PC-9 (cell line): ENCODE data around the gene TMEM132D. TPM values are rescaled to one million over a fixed set of nuclear protein-coding genes. Genes with fewer than 3 reads are reported as not detected.
A peak's percentile ranks its signal among the peaks of the same experiment; 100 is the strongest.

Experiments
- BruUV-seq: library from RNA; stranded (reverse); fragments of 400-500 nt; replicated peaks from 2 replicates; lab custom pipeline; 2021; lab: Mats Ljungman, UMichigan
- CTCF ChIA-PET: fragments of 300-600 bp; sonication (Branson Sonifier 250); formaldehyde crosslinking; loops from one replicate; lab custom pipeline; 2022; ENCODE audit warnings: antibody characterized with exemption; lab: Charles Lee
- POLR2A ChIA-PET: fragments of 300-600 bp; sonication (Branson Sonifier 250); formaldehyde crosslinking; loops from one replicate; lab custom pipeline; 2022; ENCODE audit warnings: antibody characterized with exemption; ENCODE audit not compliant: unreplicated experiment; lab: Charles Lee
- DNase-seq, 2 experiments: peaks; one replicate each; pipeline versions ENCODE4 v3.0.0 to v3.0.0-alpha.2; 2015 to 2022; ENCODE audit warnings: mixed read lengths in 1 of 2
- H2AFZ ChIP-seq: fragments of 200-600 bp; sonication (generic); 2 replicates; pipeline ENCODE4 v1.8.1; 2017; ENCODE audit warnings: antibody characterized with exemption
- H3F3A ChIP-seq: fragments of 200-600 bp; sonication (generic); 2 replicates; pipeline ENCODE4 v1.8.1; 2017; ENCODE audit warnings: antibody characterized with exemption, mild to moderate bottlenecking, low read depth; ENCODE audit not compliant: insufficient read depth
- H3K27ac ChIP-seq: fragments of 200-600 bp; sonication (generic); 2 replicates; pipeline ENCODE4 v1.6.1; 2016; ENCODE audit warnings: mixed run types
- H3K27me3 ChIP-seq: fragments of 200-600 bp; sonication (generic); 2 replicates; pipeline ENCODE4 v1.6.1; 2016; ENCODE audit warnings: low read depth, mixed run types; ENCODE audit not compliant: insufficient read depth
- H3K36me3 ChIP-seq: fragments of 200-600 bp; sonication (generic); 2 replicates; pipeline ENCODE4 v1.6.1; 2016; ENCODE audit warnings: low read depth, mixed run types
- H3K4me1 ChIP-seq: fragments of 200-600 bp; sonication (generic); replicated peaks from 2 replicates; pipeline ENCODE4 v1.6.1; 2016; ENCODE audit warnings: mixed run types; ENCODE audit not compliant: insufficient read depth
- H3K4me2 ChIP-seq: fragments of 200-600 bp; sonication (generic); 2 replicates; pipeline ENCODE4 v1.6.1; 2017; ENCODE audit warnings: mixed run types
- H3K4me3 ChIP-seq: fragments of 200-600 bp; sonication (generic); 2 replicates; pipeline ENCODE4 v1.6.1; 2016; ENCODE audit warnings: mixed run types
- H3K79me2 ChIP-seq: fragments of 200-600 bp; sonication (generic); 2 replicates; pipeline ENCODE4 v1.6.1; 2017; ENCODE audit warnings: low read depth, mixed run types
- H3K9me2 ChIP-seq: fragments of 200-600 bp; sonication (generic); 2 replicates; pipeline ENCODE4 v1.8.1; 2017; ENCODE audit warnings: mild to moderate bottlenecking; ENCODE audit not compliant: insufficient read depth
- H3K9me3 ChIP-seq: fragments of 200-600 bp; sonication (generic); 2 replicates; pipeline ENCODE4 v1.8.1; 2016; ENCODE audit warnings: low read depth; ENCODE audit not compliant: insufficient read depth
- H4K20me1 ChIP-seq: fragments of 200-600 bp; sonication (generic); 2 replicates; pipeline ENCODE4 v1.8.1; 2017; ENCODE audit not compliant: insufficient read depth
- CTCF ChIP-seq: fragments of 200-600 bp; sonication (generic); conservative IDR thresholded peaks from 2 replicates; pipeline ENCODE4 v1.6.1; 2017; ENCODE audit warnings: mixed run types, antibody characterized with exemption, mild to moderate bottlenecking, moderate library complexity
- EZH2 ChIP-seq: fragments of 200-600 bp; sonication (generic); IDR thresholded peaks from 2 replicates; pipeline ENCODE4 v1.8.0; 2017; ENCODE audit warnings: antibody characterized with exemption, low read depth
- intact Hi-C: fragments of 100-400 bp; cut with micrococcal nuclease; formaldehyde crosslinking; loops from one replicate; pipeline ENCODE4 v1.10.0; 2022; ENCODE audit not compliant: unreplicated experiment
- total RNA-seq: library from RNA; stranded (reverse); gene quantifications from 2 replicates; pipeline ENCODE4 v1.2.3, GENCODE V29; 2021

Gene TMEM132D
- total RNA-seq, 1 experiment from 2014 or later = not detected

GRCh38 chr12:129927316-129927900 lies 23.6 kb upstream of the TMEM132D start:
- H3K9me3 ChIP-seq = no peaks in the 10 kb centered on the region
- no TSS peak for BruUV-seq
- TF ChIP-seq CTCF (no peak), EZH2 (no peak)
- H4K20me1 ChIP-seq = no peaks in the 10 kb centered on the region
- no peak overlapping the region for H3K4me2 ChIP-seq
- peaks cover 8% of the 10 kb centered on the region; the same call in 1 of the 2 replicates for H3K27me3 ChIP-seq
- no peaks in the 10 kb centered on the region for H3K79me2 ChIP-seq
- H3F3A ChIP-seq = no peaks in the 10 kb centered on the region
- H2AFZ ChIP-seq = no peak overlapping the region
- H3K4me3 ChIP-seq = no peak overlapping the region
- POLR2A ChIA-PET = no interaction called here
- no peaks in the 10 kb centered on the region for H3K4me1 ChIP-seq
- H3K9me2 ChIP-seq = no peaks in the 10 kb centered on the region
- H3K36me3 ChIP-seq = no peaks in the 10 kb centered on the region
- intact Hi-C loops = no loop called here
- H3K27ac ChIP-seq = no peak overlapping the region
- CTCF ChIA-PET = no interaction called here
- DNase-seq = no peak

GRCh38 chr12:129911428-129912049 lies 7.7 kb upstream of the TMEM132D start:
- ChIA-PET POLR2A (no interaction called here), CTCF (no interaction called here)
- H3K4me3 ChIP-seq = no peak overlapping the region
- no peak overlapping the region for H3K27ac ChIP-seq
- BruUV-seq = no TSS peak
- no peaks in the 10 kb centered on the region for H3K9me3 ChIP-seq
- H2AFZ ChIP-seq = no peak overlapping the region
- intact Hi-C loops = no loop called here
- no peaks in the 10 kb centered on the region for H4K20me1 ChIP-seq
- H3K4me1 ChIP-seq = no peaks in the 10 kb centered on the region
- no peak for TF ChIP-seq EZH2
- peak; percentile 74 for TF ChIP-seq CTCF
- H3K27me3 ChIP-seq = peaks cover 17% of the 10 kb centered on the region; the same call in 1 of the 2 replicates
- no peaks in the 10 kb centered on the region for H3K79me2 ChIP-seq
- no peaks in the 10 kb centered on the region for H3F3A ChIP-seq
- no peaks in the 10 kb centered on the region for H3K9me2 ChIP-seq
- H3K36me3 ChIP-seq = no peaks in the 10 kb centered on the region
- no peak overlapping the region for H3K4me2 ChIP-seq
- peak in 1 of 2 experiments; percentile 8 for DNase-seq

- Histone ChIP-seq H3K36me3 (no peaks in the 10 kb centered on the region), H3K27ac (no peak overlapping the region), H3K9me3 (no peaks in the 10 kb centered on the region), H3K4me1 (no peaks in the 10 kb centered on the region), H3K4me3 (no peak overlapping the region), H2AFZ (no peak overlapping the region), H3K4me2 (no peak overlapping the region), H3F3A (no peaks in the 10 kb centered on the region), H3K9me2 (no peaks in the 10 kb centered on the region), H3K79me2 (no peaks in the 10 kb centered on the region), H4K20me1 (no peaks in the 10 kb centered on the region), H3K27me3 (peaks cover 21% of the 10 kb centered on the region; the same call in 1 of the 2 replicates)
- TF ChIP-seq CTCF = no peak
- no peak for TF ChIP-seq EZH2
- POLR2A ChIA-PET = no interaction called here
- no peak for DNase-seq
- CTCF ChIA-PET = no interaction called here
- BruUV-seq = no TSS peak
- intact Hi-C loops = no loop called here
These were observed 5.5 kb upstream of the TMEM132D start for GRCh38 chr12:129909051-129910020.
